Activated naive CD4-positive, alpha-beta T cell treated with anti-CD3 and anti-CD28 coated beads for 36 hours (primary cell): Measurements from ENCODE around the gene B4GALNT4. TPM values are rescaled to one million over a fixed set of nuclear protein-coding genes. Genes with fewer than 3 reads are reported as not detected.
"Not testable (repeated sequence)": the region's sequence is repeated elsewhere in the genome, so short reads cannot be mapped to it uniquely, and the experiment has no call there.

Source experiments
- CTCF ChIA-PET: fragments of 350-600 bp; sonication (Branson Sonifier 250); formaldehyde crosslinking; loops from one replicate; lab custom pipeline; 2021; ENCODE audit warnings: antibody characterized with exemption; lab: Charles Lee
- DNase-seq: peaks from one replicate; pipeline ENCODE4 v3.0.0-alpha.2; 2020
- H3K27ac Mint-ChIP-seq: one replicate; pipeline ENCODE4 v1.8.0; 2021; ENCODE audit warnings: mild to moderate bottlenecking, mixed read lengths
- H3K27me3 Mint-ChIP-seq: one replicate; pipeline ENCODE4 v1.8.0; 2021; ENCODE audit warnings: low read depth, mixed read lengths
- H3K36me3 Mint-ChIP-seq: one replicate; pipeline ENCODE4 v1.8.0; 2021; ENCODE audit warnings: low read depth, mixed read lengths
- H3K4me1 Mint-ChIP-seq: one replicate; pipeline ENCODE4 v1.8.0; 2021; ENCODE audit warnings: low read depth, mixed read lengths
- H3K4me3 Mint-ChIP-seq: one replicate; pipeline ENCODE4 v1.8.0; 2021; ENCODE audit warnings: mild to moderate bottlenecking, moderate library complexity, mixed read lengths
- H3K9me3 Mint-ChIP-seq: one replicate; pipeline ENCODE4 v1.8.0; 2021; ENCODE audit warnings: mixed read lengths
- intact Hi-C: fragments of 100-400 bp; cut with micrococcal nuclease; formaldehyde crosslinking; loops from one replicate; pipeline ENCODE4 v1.15.1; 2023
- total RNA-seq, 2 experiments: library from RNA; stranded (reverse); gene quantifications; one replicate each; pipeline ENCODE4 v1.2.3, GENCODE V29; 2021

Gene B4GALNT4
- total RNA-seq, 2 experiments from 2014 or later: 4.1 to 5.2 TPM

DNA sequence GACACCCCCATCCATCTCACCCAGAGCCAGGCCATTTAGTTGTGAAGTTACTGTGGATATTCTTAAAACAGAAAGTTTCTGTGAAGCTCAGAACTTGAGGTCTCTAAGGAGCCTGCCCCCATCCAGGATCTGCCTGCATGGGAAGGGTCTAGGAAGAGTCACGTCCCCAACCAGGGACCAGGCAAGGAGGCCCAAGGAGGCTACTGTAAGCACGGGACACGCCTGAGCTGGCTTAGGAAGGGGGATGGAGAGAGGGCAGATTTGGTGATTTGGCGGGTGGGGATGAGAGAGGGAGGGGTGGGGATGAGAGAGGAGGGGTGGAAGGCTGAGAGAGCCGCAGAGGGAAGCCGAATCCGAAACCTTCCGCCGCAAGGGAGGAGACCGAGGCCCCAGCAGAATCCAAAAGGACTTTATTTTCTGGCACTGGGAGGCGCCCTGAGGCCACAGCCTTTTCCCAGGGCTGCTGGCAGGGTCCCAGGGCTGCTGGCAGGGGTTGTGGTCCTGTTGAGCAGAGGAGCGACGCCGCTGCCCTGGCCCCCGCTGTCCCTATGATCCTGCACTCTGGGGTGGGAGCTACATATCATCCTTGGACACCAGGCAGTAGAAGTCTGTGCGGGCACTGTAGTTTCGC, 36.1 kb downstream of the B4GALNT4 start:
- no peak for DNase-seq
- Mint-ChIP-seq H3K36me3 (peaks cover 1% of the 10 kb centered on the region), H3K9me3 (no peaks in the 10 kb centered on the region), H3K27ac (no peak overlapping the region), H3K27me3 (no peaks in the 10 kb centered on the region), H3K4me1 (peaks cover 2% of the 10 kb centered on the region), H3K4me3 (peak overlapping the region; percentile 52)
- intact Hi-C loops: no loop called here
- CTCF ChIA-PET: interaction anchor here (0.9 to 2.4 kb wide), 2 partner anchors 43 to 44 kb away, joined by 4 to 21 read pairs; partner anchors contain the start of gene PTDSS2

DNA sequence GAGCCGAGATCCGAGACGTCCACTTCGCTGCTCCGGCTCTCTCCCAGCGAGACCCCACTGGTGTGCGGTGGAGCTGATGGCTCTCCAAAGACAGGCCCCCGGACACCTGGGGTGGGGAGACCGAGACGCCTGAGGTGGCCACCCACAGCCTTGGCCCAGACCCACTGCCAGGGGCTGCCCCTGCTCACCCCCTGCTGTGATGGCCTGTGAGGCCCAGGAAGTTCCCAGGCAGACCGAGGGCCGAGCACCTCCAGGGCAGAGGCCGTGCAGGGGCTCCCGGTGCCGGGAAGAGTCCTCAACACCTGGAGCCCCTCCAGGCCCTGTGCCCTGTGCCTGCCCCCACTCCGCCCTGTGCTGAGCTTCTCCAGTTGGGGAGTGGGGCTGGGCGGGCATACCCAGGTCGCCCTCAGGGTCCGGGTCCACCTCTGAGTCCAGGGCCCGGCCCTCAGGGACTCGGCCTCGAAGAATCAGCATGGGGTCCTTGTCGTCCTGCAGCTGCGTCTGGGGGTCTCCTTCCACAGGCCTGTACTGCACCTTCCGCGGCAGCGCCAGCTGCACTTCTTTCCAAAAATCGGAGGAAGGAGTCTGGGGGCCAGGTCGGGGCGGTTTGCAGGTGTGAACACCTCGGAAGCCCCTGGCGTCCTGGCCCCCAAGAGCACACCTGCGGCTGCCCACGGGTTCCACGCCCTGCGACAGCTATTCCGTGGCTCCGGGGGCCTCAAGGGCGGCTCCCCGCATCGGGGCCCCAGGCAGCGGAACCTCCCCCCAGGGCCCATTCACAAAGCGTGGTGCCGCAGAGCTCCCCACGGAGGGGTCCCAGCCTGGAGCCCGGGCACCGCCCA, 36.9 kb downstream of the B4GALNT4 start:
- Mint-ChIP-seq H3K27me3 (no peaks in the 10 kb centered on the region), H3K27ac (no peak overlapping the region), H3K9me3 (no peaks in the 10 kb centered on the region), H3K4me3 (peak overlapping the region; percentile 58), H3K4me1 (peaks cover 2% of the 10 kb centered on the region), H3K36me3 (peaks cover 1% of the 10 kb centered on the region)
- no peak for DNase-seq
- CTCF ChIA-PET: interaction anchor here (1.5 to 2.4 kb wide), 4 partner anchors 10 to 113 kb away, joined by 3 to 21 read pairs (median 6); partner anchors contain the start of gene PTDSS2
- intact Hi-C loops: loop anchor here (2.0 kb wide), 1 partner anchor 137 kb away; no protein-coding TSS in a partner anchor

DNA sequence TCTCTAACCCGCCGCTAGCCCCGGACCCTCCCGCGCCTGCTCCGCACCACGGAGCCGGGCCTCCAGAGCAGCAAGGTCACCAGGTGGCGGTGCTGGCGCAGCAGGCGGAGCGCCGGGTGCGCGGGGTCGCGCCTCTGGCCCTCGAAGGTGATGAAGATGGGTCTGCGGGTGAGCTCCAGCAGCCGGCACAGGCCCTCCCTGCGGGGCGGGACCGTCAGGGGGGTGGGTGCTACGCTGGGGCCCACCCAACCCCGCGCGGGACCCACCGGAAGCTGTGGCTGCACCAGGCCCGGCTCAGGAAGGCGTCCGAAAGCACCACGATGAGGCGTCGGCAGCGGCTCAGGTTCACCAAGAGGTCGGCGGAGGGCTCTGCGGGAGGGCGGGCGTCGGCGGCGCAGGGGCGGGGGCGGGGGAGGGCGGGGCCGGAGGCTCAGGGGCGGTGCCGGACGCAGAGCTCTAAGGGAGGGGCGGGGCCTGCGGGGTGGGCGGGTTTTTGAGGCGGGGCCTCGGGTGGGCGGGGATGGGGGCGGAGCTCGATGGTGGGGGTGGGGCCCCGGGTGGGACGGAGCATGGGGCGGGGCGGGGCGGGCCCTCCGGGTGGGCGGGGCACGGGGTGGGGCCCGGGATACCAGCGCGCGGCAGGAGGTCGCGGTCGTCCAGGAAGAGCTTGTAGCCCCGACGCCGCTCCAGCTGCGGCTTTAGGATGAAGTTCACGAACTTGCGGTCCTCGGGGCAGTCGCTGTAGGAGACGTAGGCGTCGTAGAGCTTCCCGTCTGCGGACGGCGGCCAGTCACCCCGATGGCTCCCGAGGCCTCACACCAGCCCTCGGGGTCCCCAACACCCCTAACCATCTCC, 37.7 kb downstream of the B4GALNT4 start:
- peaks cover 2% of the 10 kb centered on the region for H3K4me1 Mint-ChIP-seq
- no peak overlapping the region for H3K27ac Mint-ChIP-seq
- intact Hi-C loops: loop anchor here (1.0 to 2.0 kb wide), 6 partner anchors 8 to 169 kb away; partner anchors contain the start of gene PHRF1
- peak overlapping the region; percentile 58 for H3K4me3 Mint-ChIP-seq
- no peaks in the 10 kb centered on the region for H3K9me3 Mint-ChIP-seq
- H3K27me3 Mint-ChIP-seq: no peaks in the 10 kb centered on the region
- CTCF ChIA-PET: interaction anchor here (0.7 to 2.4 kb wide), 6 partner anchors 10 to 112 kb away, joined by 3 to 21 read pairs (median 4); partner anchors contain the start of gene PTDSS2
- H3K36me3 Mint-ChIP-seq: peaks cover 1% of the 10 kb centered on the region
- DNase-seq: peak; percentile 91

DNA sequence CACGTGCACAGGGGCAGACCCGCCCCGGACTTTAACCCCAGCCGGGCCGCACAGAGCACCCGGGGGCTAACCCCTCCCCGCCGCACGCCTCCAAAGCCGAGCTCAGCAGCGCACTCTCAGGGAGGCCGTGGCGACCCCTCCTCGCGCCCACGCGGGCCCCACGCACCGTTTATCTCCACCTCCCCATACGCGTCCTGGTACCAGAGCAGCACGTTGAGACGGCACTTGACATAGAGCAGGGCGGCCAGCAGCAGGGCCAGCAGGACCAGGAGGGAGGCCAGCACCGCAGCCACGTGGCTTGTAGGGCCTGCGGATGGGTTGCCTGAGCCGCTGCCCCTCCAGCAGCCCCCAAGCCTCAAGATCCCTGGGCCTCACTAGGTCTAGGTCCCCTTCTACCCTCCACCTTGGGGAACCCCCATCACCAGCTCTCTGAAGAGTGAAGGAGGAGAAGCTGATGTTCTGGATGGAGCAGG, 38.4 kb downstream of the B4GALNT4 start:
- peak overlapping the region; percentile 36 for H3K4me3 Mint-ChIP-seq
- no peak overlapping the region for H3K27ac Mint-ChIP-seq

DNA sequence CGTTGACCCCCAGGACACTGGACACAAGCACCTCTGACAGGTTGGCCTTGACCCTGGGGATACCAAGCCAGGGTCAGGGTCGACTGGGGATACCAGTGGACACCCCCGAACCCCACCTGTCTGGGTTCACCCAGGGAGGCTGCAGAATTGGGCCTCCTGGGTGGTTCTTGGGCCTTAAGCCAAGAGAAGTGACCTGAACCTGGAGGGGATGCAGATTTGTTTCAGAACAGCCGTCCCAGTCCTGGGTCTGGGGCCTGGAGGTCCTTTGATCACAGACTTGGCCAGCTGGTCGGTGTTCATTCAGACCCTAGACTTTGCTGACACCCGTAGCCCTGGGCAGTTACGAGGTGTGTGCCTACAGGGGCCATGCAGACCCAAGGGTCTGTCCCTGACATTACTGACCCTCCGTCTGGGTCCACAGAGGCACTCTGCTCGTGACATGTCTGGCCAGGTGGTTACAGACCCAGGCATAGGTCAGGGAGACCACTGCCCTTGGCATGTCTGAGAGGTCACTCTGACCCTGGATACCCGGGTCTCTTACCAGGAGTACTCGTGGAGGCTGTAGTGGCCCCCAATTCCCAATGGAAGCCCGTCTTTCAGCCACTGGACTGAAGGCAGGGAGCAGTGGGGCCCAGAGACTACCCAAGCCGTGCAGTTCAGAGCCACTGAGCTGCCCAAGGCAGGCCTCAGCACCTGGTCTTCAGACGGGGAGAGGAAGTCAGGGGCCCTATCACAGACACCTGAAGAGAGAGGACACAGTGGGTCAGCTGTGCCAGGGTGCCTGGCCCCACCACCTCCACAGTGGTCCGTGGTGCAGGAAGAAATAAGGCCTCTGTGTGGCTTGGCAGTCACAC, 39.1 kb downstream of the B4GALNT4 start:
- intact Hi-C loops: no loop called here
- H3K27ac Mint-ChIP-seq: no peak overlapping the region
- peaks cover 9% of the 10 kb centered on the region for H3K4me1 Mint-ChIP-seq
- CTCF ChIA-PET: interaction anchor here (2.4 kb wide), 1 partner anchor 41 kb away, joined by 21 read pairs; the partner anchor contains the start of gene PTDSS2
- no peak for DNase-seq
- no peaks in the 10 kb centered on the region for H3K9me3 Mint-ChIP-seq
- peak overlapping the region; percentile 34 for H3K4me3 Mint-ChIP-seq
- H3K27me3 Mint-ChIP-seq: no peaks in the 10 kb centered on the region
- peaks cover 1% of the 10 kb centered on the region for H3K36me3 Mint-ChIP-seq

More for the DNA sequence above, 38.4 kb downstream of the B4GALNT4 start:
- H3K9me3 Mint-ChIP-seq: no peaks in the 10 kb centered on the region
- DNase-seq: no peak
- CTCF ChIA-PET: interaction anchor here (0.9 to 2.4 kb wide), 5 partner anchors 9 to 111 kb away, joined by 3 to 21 read pairs (median 4); partner anchors contain the start of gene PTDSS2
- peaks cover 2% of the 10 kb centered on the region for H3K4me1 Mint-ChIP-seq
- peaks cover 1% of the 10 kb centered on the region for H3K36me3 Mint-ChIP-seq
- intact Hi-C loops: loop anchor here (1.0 to 2.0 kb wide), 6 partner anchors 8 to 169 kb away; partner anchors contain the start of gene PHRF1
- H3K27me3 Mint-ChIP-seq: no peaks in the 10 kb centered on the region

DNA sequence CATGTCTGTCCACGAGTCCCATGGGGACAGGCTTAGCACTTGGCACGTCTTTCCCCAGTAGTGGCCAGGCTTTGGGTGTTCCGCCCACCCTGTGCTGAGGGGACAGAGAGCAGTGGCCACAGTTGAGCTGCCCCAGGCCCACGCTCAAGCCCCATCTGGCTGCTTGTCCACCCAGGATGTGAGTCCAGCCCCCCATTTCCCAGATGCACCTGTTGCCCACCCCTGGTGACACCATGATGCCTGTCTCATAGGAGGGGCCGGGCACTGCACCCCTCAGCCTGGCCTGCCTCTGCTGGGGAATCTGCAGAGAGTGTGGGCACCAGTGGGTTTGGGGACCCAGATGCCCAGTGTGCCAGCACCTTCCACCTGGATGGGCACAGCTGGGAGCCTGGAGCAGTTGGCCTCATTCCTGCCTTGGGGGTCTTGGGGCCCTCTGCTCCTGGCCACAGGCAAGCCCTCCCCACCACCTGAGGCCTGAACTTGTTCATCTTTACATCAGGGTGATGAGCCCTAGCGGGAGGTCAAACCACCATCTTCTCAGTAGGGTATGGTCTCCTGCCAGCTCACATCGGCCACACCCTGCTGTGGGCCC, 39.8 kb downstream of the B4GALNT4 start:
- no peak overlapping the region for H3K27ac Mint-ChIP-seq
- peaks cover 12% of the 10 kb centered on the region for H3K4me1 Mint-ChIP-seq
- H3K36me3 Mint-ChIP-seq: peaks cover 1% of the 10 kb centered on the region
- intact Hi-C loops: no loop called here
- H3K4me3 Mint-ChIP-seq: no peak overlapping the region
- no peaks in the 10 kb centered on the region for H3K27me3 Mint-ChIP-seq
- CTCF ChIA-PET: no interaction called here
- DNase-seq: no peak
- H3K9me3 Mint-ChIP-seq: no peaks in the 10 kb centered on the region

DNA sequence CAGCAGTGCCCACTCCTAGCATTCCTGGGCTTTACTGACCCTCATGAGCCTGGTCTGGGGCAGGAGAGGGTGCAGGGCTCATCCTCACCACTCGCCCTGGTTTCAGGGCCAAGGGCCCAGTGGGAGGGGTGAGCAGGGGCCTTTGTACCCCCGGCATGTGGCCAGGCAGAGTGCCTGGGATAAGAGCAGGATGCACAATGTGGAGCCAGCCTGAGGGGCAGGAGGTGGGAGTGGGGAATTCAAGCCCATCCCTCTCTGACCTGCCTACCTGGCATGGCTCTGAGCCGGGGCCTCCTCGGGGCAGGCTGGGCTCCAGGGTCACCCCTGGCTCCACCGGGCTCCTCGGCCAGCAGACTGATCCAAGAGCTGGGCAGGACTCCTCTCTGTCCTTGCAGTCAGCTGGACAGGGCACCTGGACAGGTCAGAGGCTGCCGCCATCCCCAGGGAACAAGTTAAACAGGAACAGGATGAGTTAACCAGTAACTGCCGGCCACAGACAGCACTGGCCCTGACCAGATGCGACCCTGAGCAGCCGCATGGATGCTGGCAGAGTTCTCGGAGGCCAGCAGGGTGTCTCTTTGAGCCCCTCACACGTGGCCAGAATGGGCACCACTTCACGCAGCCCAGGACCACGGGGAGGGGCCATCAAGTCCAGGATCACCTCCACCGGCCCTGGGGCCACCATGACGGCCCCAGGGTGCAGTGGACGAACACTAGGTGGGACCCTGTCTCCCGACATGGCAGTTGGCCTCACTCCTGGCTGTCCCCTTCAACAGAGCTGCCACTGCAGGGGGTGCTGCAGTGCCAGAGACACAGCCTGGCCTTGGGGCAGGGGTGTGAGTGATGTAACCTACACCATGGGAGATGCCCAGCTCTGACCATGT, 40.5 kb downstream of the B4GALNT4 start:
- H3K4me1 Mint-ChIP-seq: peaks cover 19% of the 10 kb centered on the region
- no peaks in the 10 kb centered on the region for H3K27me3 Mint-ChIP-seq
- H3K27ac Mint-ChIP-seq: no peak overlapping the region
- H3K4me3 Mint-ChIP-seq: no peak overlapping the region
- H3K36me3 Mint-ChIP-seq: peaks cover 1% of the 10 kb centered on the region
- DNase-seq: no peak
- intact Hi-C loops: no loop called here
- CTCF ChIA-PET: interaction anchor here (1.1 kb wide), 1 partner anchor 39 kb away, joined by 3 read pairs; no protein-coding TSS in a partner anchor
- no peaks in the 10 kb centered on the region for H3K9me3 Mint-ChIP-seq

DNA sequence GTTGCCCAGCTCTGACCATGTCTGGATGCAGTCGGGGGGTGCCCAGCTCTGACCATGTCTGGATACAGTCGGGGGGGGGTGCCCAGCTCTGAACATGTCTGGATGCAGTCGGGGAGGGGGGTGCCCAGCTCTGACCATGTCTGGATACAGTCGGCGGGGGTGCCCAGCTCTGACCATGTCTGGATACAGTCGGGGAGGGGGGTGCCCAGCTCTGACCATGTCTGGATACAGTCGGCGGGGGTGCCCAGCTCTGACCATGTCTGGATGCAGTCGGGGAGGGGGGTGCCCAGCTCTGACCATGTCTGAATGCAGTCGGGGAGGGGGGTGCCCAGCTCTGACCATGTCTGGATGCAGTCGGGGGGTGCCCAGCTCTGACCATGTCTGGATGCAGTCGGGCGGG, 41.4 kb downstream of the B4GALNT4 start:
- DNase-seq, intact Hi-C loops, H3K36me3 Mint-ChIP-seq, H3K27ac Mint-ChIP-seq, H3K9me3 Mint-ChIP-seq, H3K27me3 Mint-ChIP-seq, H3K4me3 Mint-ChIP-seq: not testable (repeated sequence)
- CTCF ChIA-PET: interaction anchor here (1.1 kb wide), 1 partner anchor 38 kb away, joined by 3 read pairs; no protein-coding TSS in a partner anchor
- peaks cover 24% of the 10 kb centered on the region for H3K4me1 Mint-ChIP-seq

DNA sequence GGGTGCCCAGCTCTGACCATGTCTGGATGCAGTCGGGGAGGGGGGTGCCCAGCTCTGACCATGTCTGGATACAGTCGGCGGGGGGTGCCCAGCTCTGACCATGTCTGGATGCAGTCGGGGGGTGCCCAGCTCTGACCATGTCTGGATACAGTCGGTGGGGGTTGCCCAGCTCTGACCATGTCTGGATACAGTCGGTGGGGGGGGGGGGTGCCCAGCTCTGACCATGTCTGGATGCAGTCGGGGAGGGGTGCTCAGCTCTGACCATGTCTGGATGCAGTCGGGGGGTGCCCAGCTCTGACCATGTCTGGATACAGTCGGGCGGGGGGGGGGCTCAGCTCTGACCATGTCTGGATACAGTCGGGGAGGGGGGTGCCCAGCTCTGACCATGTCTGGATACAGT, 42.2 kb downstream of the B4GALNT4 start:
- not testable (repeated sequence) for DNase-seq, H3K27me3 Mint-ChIP-seq
- H3K4me1 Mint-ChIP-seq: peaks cover 30% of the 10 kb centered on the region

DNA sequence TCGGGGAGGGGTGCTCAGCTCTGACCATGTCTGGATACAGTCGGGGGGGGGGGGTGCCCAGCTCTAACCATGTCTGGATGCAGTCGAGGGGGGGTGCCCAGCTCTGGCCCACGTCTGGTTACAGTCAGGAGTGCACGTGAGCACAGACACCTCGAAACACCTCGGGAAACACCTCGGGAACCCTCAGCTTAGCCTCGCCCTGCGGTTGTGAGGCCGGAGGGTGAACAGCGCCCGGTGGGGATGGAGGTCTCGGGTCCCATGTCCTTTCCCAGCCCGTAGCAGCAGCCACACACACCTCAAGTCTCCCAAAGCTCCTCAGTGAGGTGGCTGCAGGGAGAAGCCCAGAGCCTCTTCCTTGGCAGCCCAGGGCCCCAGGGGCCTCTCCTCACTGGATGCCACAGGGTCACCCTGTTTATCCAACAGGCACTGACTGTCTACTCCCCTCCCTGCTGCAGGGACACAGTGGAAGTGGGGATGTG, 43.4 kb downstream of the B4GALNT4 start:
- no peak overlapping the region for H3K4me3 Mint-ChIP-seq
- CTCF ChIA-PET: interaction anchor here (1.2 kb wide), 1 partner anchor 36 kb away, joined by 6 read pairs; no protein-coding TSS in a partner anchor
- intact Hi-C loops: no loop called here
- DNase-seq: no peak
- H3K36me3 Mint-ChIP-seq: no peaks in the 10 kb centered on the region
- H3K27me3 Mint-ChIP-seq: no peaks in the 10 kb centered on the region
- H3K27ac Mint-ChIP-seq: no peak overlapping the region
- H3K9me3 Mint-ChIP-seq: no peaks in the 10 kb centered on the region
- H3K4me1 Mint-ChIP-seq: peaks cover 30% of the 10 kb centered on the region

More for the DNA sequence above, 42.2 kb downstream of the B4GALNT4 start:
- H3K36me3 Mint-ChIP-seq, H3K4me3 Mint-ChIP-seq, H3K9me3 Mint-ChIP-seq, CTCF ChIA-PET, intact Hi-C loops, H3K27ac Mint-ChIP-seq: not testable (repeated sequence)
